ENCODE results near the gene TDRD9. TPM values are rescaled to one million over a fixed set of nuclear protein-coding genes. Genes with fewer than 3 reads are reported as not detected.

Gene TDRD9
- total and polyA plus RNA-seq, 4 donors = 1.1 to 2.7 (median 2.0) TPM

DNA sequence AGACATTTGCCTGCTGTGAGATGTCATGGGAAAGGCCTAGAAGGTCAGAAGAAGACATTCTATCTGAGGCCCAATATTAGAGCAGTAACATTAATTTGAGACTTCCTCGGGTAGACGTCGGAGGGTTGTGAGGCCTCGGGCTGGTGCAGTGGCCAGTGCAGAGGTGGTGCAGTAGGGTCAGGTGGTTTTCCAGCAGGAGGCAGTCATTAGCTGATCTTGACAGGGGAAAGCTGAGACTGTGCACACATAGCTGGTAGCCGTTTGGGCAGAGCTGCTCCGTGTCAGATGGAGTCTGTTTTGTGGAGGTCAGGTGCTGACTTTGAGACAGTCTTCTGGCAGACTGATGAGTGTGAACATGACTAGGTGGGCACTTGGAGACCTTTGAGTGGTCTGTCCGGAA lies 91.5 kb downstream of the TDRD9 start:
- WGBS, 2 donors = 79 to 80% methylated on average over 7 of the region's 7 CpGs
- intact Hi-C loops (cut with DNase I) = no loop called here
- H3K36me3 ChIP-seq (ENCODE audit: control insufficient read depth in 1 of 2, insufficient read depth in 2 of 2, low read length in 1 of 2) = no peaks in the 10 kb centered on the region
- H3K27me3 ChIP-seq (ENCODE audit: control insufficient read depth in 1 of 2, insufficient read depth in 2 of 2, low read length in 1 of 2) = no peaks in the 10 kb centered on the region
- DNase-seq (no peak), ATAC-seq (ENCODE audit: low FRiP score) (no peak)
- H3K27ac ChIP-seq (ENCODE audit: low read depth in 1 of 2, low read length in 2 of 2) = no peak overlapping the region
- no peak overlapping the region for H3K4me3 ChIP-seq (ENCODE audit: low read length in 2 of 2)
- no peaks in the 10 kb centered on the region for H3K9me3 ChIP-seq (ENCODE audit: control insufficient read depth, low read length)
- no peaks in the 10 kb centered on the region for H3K4me1 ChIP-seq (ENCODE audit: control insufficient read depth in 1 of 2, insufficient read depth in 2 of 2, low read length in 2 of 2)

GRCh38 chr14:104020471-104020870 lies 92.2 kb downstream of the TDRD9 start:
- no peaks in the 10 kb centered on the region for H3K4me1 ChIP-seq (ENCODE audit: control insufficient read depth in 1 of 2, insufficient read depth in 2 of 2, low read length in 2 of 2)
- intact Hi-C loops (cut with DNase I) = no loop called here
- DNase-seq = no peak
- no peak overlapping the region for H3K4me3 ChIP-seq (ENCODE audit: low read length in 2 of 2)
- WGBS, 2 donors = 91 to 92% methylated on average over 9 of the region's 9 CpGs
- H3K27me3 ChIP-seq (ENCODE audit: control insufficient read depth in 1 of 2, insufficient read depth in 2 of 2, low read length in 1 of 2) = no peaks in the 10 kb centered on the region
- no peaks in the 10 kb centered on the region for H3K36me3 ChIP-seq (ENCODE audit: control insufficient read depth in 1 of 2, insufficient read depth in 2 of 2, low read length in 1 of 2)
- ATAC-seq (ENCODE audit: low FRiP score) = no peak
- no peaks in the 10 kb centered on the region for H3K9me3 ChIP-seq (ENCODE audit: control insufficient read depth, low read length)
- H3K27ac ChIP-seq (ENCODE audit: low read depth in 1 of 2, low read length in 2 of 2) = no peak overlapping the region

- Histone ChIP-seq H3K27ac (ENCODE audit: low read depth in 1 of 2, low read length in 2 of 2) (no peak overlapping the region), H3K36me3 (ENCODE audit: control insufficient read depth in 1 of 2, insufficient read depth in 2 of 2, low read length in 1 of 2) (no peaks in the 10 kb centered on the region), H3K4me3 (ENCODE audit: low read length in 2 of 2) (no peak overlapping the region), H3K9me3 (ENCODE audit: control insufficient read depth, low read length) (no peaks in the 10 kb centered on the region), H3K27me3 (ENCODE audit: control insufficient read depth in 1 of 2, insufficient read depth in 2 of 2, low read length in 1 of 2) (no peaks in the 10 kb centered on the region), H3K4me1 (ENCODE audit: control insufficient read depth in 1 of 2, insufficient read depth in 2 of 2, low read length in 2 of 2) (no peaks in the 10 kb centered on the region)
- ATAC-seq (ENCODE audit: low FRiP score) = no peak
- intact Hi-C loops (cut with DNase I) = no loop called here
- no peak for DNase-seq
- 56 to 68% methylated on average over 2 of the region's 2 CpGs for WGBS, 2 donors
Measured at GRCh38 chr14:104023325-104024055, 95.2 kb downstream of the TDRD9 start.

- no peaks in the 10 kb centered on the region for H3K4me1 ChIP-seq (ENCODE audit: control insufficient read depth in 1 of 2, insufficient read depth in 2 of 2, low read length in 2 of 2)
- 68 to 76% methylated on average over 3 of the region's 3 CpGs for WGBS, 2 donors
- H3K36me3 ChIP-seq (ENCODE audit: control insufficient read depth in 1 of 2, insufficient read depth in 2 of 2, low read length in 1 of 2) = no peaks in the 10 kb centered on the region
- no peaks in the 10 kb centered on the region for H3K9me3 ChIP-seq (ENCODE audit: control insufficient read depth, low read length)
- H3K4me3 ChIP-seq (ENCODE audit: low read length in 2 of 2) = no peak overlapping the region
- ATAC-seq (ENCODE audit: low FRiP score) (no peak), DNase-seq (no peak)
- no peak overlapping the region for H3K27ac ChIP-seq (ENCODE audit: low read depth in 1 of 2, low read length in 2 of 2)
- no peaks in the 10 kb centered on the region for H3K27me3 ChIP-seq (ENCODE audit: control insufficient read depth in 1 of 2, insufficient read depth in 2 of 2, low read length in 1 of 2)
- intact Hi-C loops (cut with DNase I) = no loop called here
Measured at GRCh38 chr14:104025534-104025933, 97.3 kb downstream of the TDRD9 start.

- no peak overlapping the region for H3K27ac ChIP-seq (ENCODE audit: low read depth in 1 of 2, low read length in 2 of 2)
- DNase-seq (no peak), ATAC-seq (ENCODE audit: low FRiP score) (no peak)
- no peaks in the 10 kb centered on the region for H3K36me3 ChIP-seq (ENCODE audit: control insufficient read depth in 1 of 2, insufficient read depth in 2 of 2, low read length in 1 of 2)
- H3K27me3 ChIP-seq (ENCODE audit: control insufficient read depth in 1 of 2, insufficient read depth in 2 of 2, low read length in 1 of 2) = no peaks in the 10 kb centered on the region
- no peaks in the 10 kb centered on the region for H3K9me3 ChIP-seq (ENCODE audit: control insufficient read depth, low read length)
- H3K4me1 ChIP-seq (ENCODE audit: control insufficient read depth in 1 of 2, insufficient read depth in 2 of 2, low read length in 2 of 2) = no peaks in the 10 kb centered on the region
- no peak overlapping the region for H3K4me3 ChIP-seq (ENCODE audit: low read length in 2 of 2)
- intact Hi-C loops (cut with DNase I) = no loop called here
- 60 to 73% methylated on average over 1 of the region's 1 CpG for WGBS, 2 donors
Measured at GRCh38 chr14:104026024-104026423, 97.8 kb downstream of the TDRD9 start.

DNA sequence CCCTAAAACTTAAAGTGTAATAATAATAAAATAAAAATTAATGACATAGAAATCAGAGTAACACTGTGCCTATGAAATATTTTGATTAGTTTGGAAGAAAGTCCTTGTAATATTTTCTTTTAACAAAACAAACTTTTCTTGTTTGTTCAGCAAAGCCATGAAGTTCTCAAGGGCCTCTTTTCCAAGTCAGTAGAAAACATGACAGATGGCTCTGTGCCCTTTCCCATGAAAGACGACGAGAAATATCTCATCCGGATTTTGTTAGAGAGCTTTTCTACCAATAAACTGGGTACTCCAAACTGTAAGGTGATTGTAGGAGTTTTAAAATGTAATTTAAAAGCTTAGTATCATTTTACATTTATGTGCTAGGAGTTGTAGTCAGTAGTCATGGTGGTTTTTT lies 102.7 kb downstream of the TDRD9 start:
- H3K4me1 ChIP-seq (ENCODE audit: control insufficient read depth in 1 of 2, insufficient read depth in 2 of 2, low read length in 2 of 2) = no peaks in the 10 kb centered on the region
- ATAC-seq (ENCODE audit: low FRiP score) (no peak), DNase-seq (no peak)
- no peak overlapping the region for H3K27ac ChIP-seq (ENCODE audit: low read depth in 1 of 2, low read length in 2 of 2)
- H3K36me3 ChIP-seq (ENCODE audit: control insufficient read depth in 1 of 2, insufficient read depth in 2 of 2, low read length in 1 of 2) = no peaks in the 10 kb centered on the region
- WGBS, 2 donors = 2 to 5% methylated on average over 3 of the region's 3 CpGs
- no peaks in the 10 kb centered on the region for H3K27me3 ChIP-seq (ENCODE audit: control insufficient read depth in 1 of 2, insufficient read depth in 2 of 2, low read length in 1 of 2)
- intact Hi-C loops (cut with DNase I) = no loop called here
- no peaks in the 10 kb centered on the region for H3K9me3 ChIP-seq (ENCODE audit: control insufficient read depth, low read length)
- H3K4me3 ChIP-seq (ENCODE audit: low read length in 2 of 2) = no peak overlapping the region

GRCh38 chr14:104031384-104031783 lies 103.1 kb downstream of the TDRD9 start:
- Histone ChIP-seq H3K36me3 (ENCODE audit: control insufficient read depth in 1 of 2, insufficient read depth in 2 of 2, low read length in 1 of 2) (no peaks in the 10 kb centered on the region), H3K9me3 (ENCODE audit: control insufficient read depth, low read length) (no peaks in the 10 kb centered on the region), H3K4me3 (ENCODE audit: low read length in 2 of 2) (no peak overlapping the region), H3K4me1 (ENCODE audit: control insufficient read depth in 1 of 2, insufficient read depth in 2 of 2, low read length in 2 of 2) (no peaks in the 10 kb centered on the region), H3K27me3 (ENCODE audit: control insufficient read depth in 1 of 2, insufficient read depth in 2 of 2, low read length in 1 of 2) (no peaks in the 10 kb centered on the region), H3K27ac (ENCODE audit: low read depth in 1 of 2, low read length in 2 of 2) (no peak overlapping the region)
- no peak for DNase-seq
- 0 to 6% methylated on average over 5 of the region's 5 CpGs for WGBS, 2 donors
- intact Hi-C loops (cut with DNase I) = no loop called here
- no peak for ATAC-seq (ENCODE audit: low FRiP score)

- DNase-seq (no peak), ATAC-seq (ENCODE audit: low FRiP score) (no peak)
- WGBS, 2 donors = 49 to 55% methylated on average over 12 of the region's 12 CpGs
- intact Hi-C loops (cut with DNase I) = no loop called here
- Histone ChIP-seq H3K9me3 (ENCODE audit: control insufficient read depth, low read length) (no peaks in the 10 kb centered on the region), H3K27ac (ENCODE audit: low read depth in 1 of 2, low read length in 2 of 2) (no peak overlapping the region), H3K27me3 (ENCODE audit: control insufficient read depth in 1 of 2, insufficient read depth in 2 of 2, low read length in 1 of 2) (no peaks in the 10 kb centered on the region), H3K4me1 (ENCODE audit: control insufficient read depth in 1 of 2, insufficient read depth in 2 of 2, low read length in 2 of 2) (no peaks in the 10 kb centered on the region), H3K4me3 (ENCODE audit: low read length in 2 of 2) (no peak overlapping the region), H3K36me3 (ENCODE audit: control insufficient read depth in 1 of 2, insufficient read depth in 2 of 2, low read length in 1 of 2) (no peaks in the 10 kb centered on the region)
Measured at GRCh38 chr14:104034976-104035699, 106.9 kb downstream of the TDRD9 start.

DNA sequence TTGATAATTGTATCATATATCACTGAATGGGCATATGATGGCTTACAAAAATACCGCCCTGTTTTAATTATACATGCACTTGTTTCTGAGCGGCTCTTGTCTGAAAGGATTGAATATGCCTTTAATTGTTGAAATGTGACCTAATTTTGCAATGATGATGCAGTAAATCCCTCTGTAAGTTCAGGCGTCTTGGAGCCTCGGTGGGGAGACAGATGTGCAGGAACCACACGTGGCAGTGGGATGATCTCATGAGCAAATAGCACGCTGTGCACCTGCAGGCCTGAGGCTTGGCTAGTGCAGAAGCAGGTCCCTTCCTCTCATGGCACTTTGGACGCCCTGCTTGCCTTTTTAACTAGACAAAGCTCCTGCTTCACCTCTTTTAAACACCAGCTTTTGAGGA lies 108.0 kb downstream of the TDRD9 start:
- Histone ChIP-seq H3K27me3 (ENCODE audit: control insufficient read depth in 1 of 2, insufficient read depth in 2 of 2, low read length in 1 of 2) (no peaks in the 10 kb centered on the region), H3K4me1 (ENCODE audit: control insufficient read depth in 1 of 2, insufficient read depth in 2 of 2, low read length in 2 of 2) (no peaks in the 10 kb centered on the region), H3K27ac (ENCODE audit: low read depth in 1 of 2, low read length in 2 of 2) (no peak overlapping the region), H3K36me3 (ENCODE audit: control insufficient read depth in 1 of 2, insufficient read depth in 2 of 2, low read length in 1 of 2) (no peaks in the 10 kb centered on the region), H3K9me3 (ENCODE audit: control insufficient read depth, low read length) (no peaks in the 10 kb centered on the region), H3K4me3 (ENCODE audit: low read length in 2 of 2) (no peak overlapping the region)
- WGBS, 2 donors = 89% methylated on average over 7 of the region's 7 CpGs
- intact Hi-C loops (cut with DNase I) = no loop called here
- DNase-seq (no peak), ATAC-seq (ENCODE audit: low FRiP score) (no peak)
